ENCODE measurements around the gene WAC. TPM values are rescaled to one million over a fixed set of nuclear protein-coding genes. Genes with fewer than 3 reads are reported as not detected.

Gene WAC
- total and polyA plus RNA-seq, 9 of the 15 experiments (the other 6 are each of a cell fraction or from before 2014, with no cell fraction given), result 24.8 to 123 (median 78.2) TPM

- POLR2A ChIA-PET, result interaction anchor here (1.3 kb wide), 1 partner anchor 10 kb away, joined by 3 read pairs; no protein-coding TSS in a partner anchor
- peaks cover 5% of the 10 kb centered on the region; the same call in 1 of the 2 replicates for H4K20me1 ChIP-seq (replicated peaks; ENCODE audit: control insufficient read depth, insufficient read depth, low read length)
- peak; percentile 90; the same call in 1 of the 2 replicates for TF ChIP-seq JUND (IDR thresholded peaks at IDR 0.05; ENCODE audit: borderline replicate concordance, low read depth, low read length)
- TF ChIP-seq JUND (tag; IDR thresholded peaks at IDR 0.05; ENCODE audit: borderline replicate concordance, low read depth, low read length), result peak; percentile 94
- TF ChIP-seq SAFB (IDR thresholded peaks at IDR 0.05; ENCODE audit: borderline replicate concordance, low read depth, low read length), result no peak
- no peak for TF ChIP-seq ID3 (CRISPR knock-in tag; IDR thresholded peaks at IDR 0.05)
- no peak for TF ChIP-seq ID3 (tag; IDR thresholded peaks at IDR 0.05)
- TF ChIP-seq DPF2 (IDR thresholded peaks at IDR 0.05), result peak; percentile 79
- TF ChIP-seq TEAD4 (IDR thresholded peaks at IDR 0.05; ENCODE audit: low read length), result peak; percentile 55; the same call in 1 of the 2 replicates
- no peak for TF ChIP-seq TEAD4 (CRISPR knock-in tag; IDR thresholded peaks at IDR 0.05; ENCODE audit: borderline replicate concordance)
- TF ChIP-seq NFE2 (IDR thresholded peaks at IDR 0.05; ENCODE audit: low read depth), result peak; percentile 88
- no peak for TF ChIP-seq PATZ1 (CRISPR knock-in tag; IDR thresholded peaks at IDR 0.05; ENCODE audit: borderline replicate concordance)
- no peak for TF ChIP-seq PRDM10 (IDR thresholded peaks at IDR 0.05; ENCODE audit: partially characterized antibody)
- no peak for TF ChIP-seq HDGF (IDR thresholded peaks at IDR 0.05)
- no peak for TF ChIP-seq ZC3H4 (CRISPR knock-in tag; IDR thresholded peaks at IDR 0.05; ENCODE audit: borderline replicate concordance)
- no peak for TF ChIP-seq CEBPG (CRISPR knock-in tag; IDR thresholded peaks at IDR 0.05)
- TF ChIP-seq CEBPG (tag; conservative IDR thresholded peaks at IDR 0.05 in 1 of 2, IDR thresholded peaks at IDR 0.05 in 1 of 2), result 0 out of 4 replicates have a peak, but pooled peaks of 1 of the 2 experiments have one; percentile 21
- TF ChIP-seq CTBP1 (IDR thresholded peaks at IDR 0.05; ENCODE audit: borderline replicate concordance), result no peak
- TF ChIP-seq PTBP1 (IDR thresholded peaks at IDR 0.05; ENCODE audit: low read depth, low read length), result no peak
These were observed 60.0 kb downstream of the WAC start for GRCh38 chr10:28592953-28593352.

More at GRCh38 chr10:28592953-28593352, 60.0 kb downstream of the WAC start:
- H3K4me3 ChIP-seq, result no peak overlapping the region
- no TSS peak for BruUV-seq (replicated peaks)
- 100% methylated on average over 1 of the region's 1 CpG for WGBS (ENCODE audit: insufficient coverage, low coverage, missing lambda C conversion rate)
- DNase-seq (ENCODE audit: extremely low read depth in 1 of 4, low spot score in 3 of 4), result peak; percentile 8 to 23 (median 18)
- H3K9me1 ChIP-seq (ENCODE audit: control insufficient read depth, insufficient read depth, low read length), result peaks cover 3% of the 10 kb centered on the region
- peaks cover 91% of the 10 kb centered on the region for H3K36me3 ChIP-seq (ENCODE audit: control insufficient read depth, insufficient read depth, low read length)
- FAIRE-seq, result no peak
- peaks cover 98% of the 10 kb centered on the region for H3K79me2 ChIP-seq (ENCODE audit: control insufficient read depth, insufficient read depth, low read length)
- H3K27ac ChIP-seq (ENCODE audit: extremely low read depth, low read depth, low read length), result peak overlapping the region; percentile 8; the same call in 1 of the 3 replicates
- peak; percentile 39; the same call in 2 of the 3 replicates for ATAC-seq
- no peak overlapping the region for H3K4me2 ChIP-seq (ENCODE audit: insufficient read depth, low read length)
- no peak overlapping the region for H3K9ac ChIP-seq (ENCODE audit: insufficient read depth in 1 of 2, low read depth in 2 of 2, low read length in 2 of 2)
- intact Hi-C loops (cut with micrococcal nuclease), result no loop called here
- in situ Hi-C loops (cut with MboI), result no loop called here
- H3K4me1 ChIP-seq (replicated peaks in 1 of 2; ENCODE audit: control insufficient read depth in 2 of 2, insufficient read depth in 2 of 2, low read length in 2 of 2), result no peaks in the 10 kb centered on the region; a peak in 2 of 5 replicates
- no peak overlapping the region for H2AFZ ChIP-seq (ENCODE audit: low read depth, low read length)
- CTCF ChIA-PET (ENCODE audit: low intra/inter-chr PET ratio), result no interaction called here
- H3K9me3 ChIP-seq (replicated peaks; ENCODE audit: control insufficient read depth, insufficient read depth, low read depth, low read length), result no peaks in the 10 kb centered on the region
- no peaks in the 10 kb centered on the region for H3K27me3 ChIP-seq (ENCODE audit: control insufficient read depth in 2 of 2, insufficient read depth in 2 of 2, low read length in 2 of 2)

Data from K562 (cell line).